ENCODE results near the gene OR4D11.
"Not testable (repeated sequence)": the region's sequence is repeated elsewhere in the genome, so short reads cannot be mapped to it uniquely, and the experiment has no call there.

OR4D11 gene

GRCh38 chr11:59503276-59503675 lies at the start of gene OR4D11:
Gene OR4D11, plus strand, starts transcription at chr11:59503576. Its CDS starts 0 bp downstream, at chr11:59503576.
- no peak for DNase-seq

GRCh38 chr11:59456661-59457060 lies 46.7 kb upstream of the OR4D11 start, which contains the start of gene OR4D6:
Gene OR4D6, plus strand, starts transcription at chr11:59456961. Its CDS starts 0 bp downstream, at chr11:59456961.
- DNase-seq = no peak

GRCh38 chr11:59459916-59460315 lies 43.5 kb upstream of the OR4D11 start:
- DNase-seq = no peak

GRCh38 chr11:59463190-59463641 lies 40.2 kb upstream of the OR4D11 start:
- no peak for DNase-seq

GRCh38 chr11:59473015-59473414 lies 30.4 kb upstream of the OR4D11 start, which contains the start of gene OR4D10:
Gene OR4D10, plus strand, starts transcription at chr11:59473315. Its CDS starts 4,115 bp downstream, at chr11:59477430.
- no peak for DNase-seq

GRCh38 chr11:59475176-59475575 lies 28.2 kb upstream of the OR4D11 start:
- no peak for DNase-seq

GRCh38 chr11:59479906-59480305 lies 23.5 kb upstream of the OR4D11 start:
- no peak for DNase-seq

- DNase-seq = no peak
These were observed 23.0 kb upstream of the OR4D11 start for GRCh38 chr11:59480359-59480758.

GRCh38 chr11:59501931-59502330 lies 1.4 kb upstream of the OR4D11 start:
- DNase-seq = no peak

GRCh38 chr11:59510941-59511589 lies 7.7 kb downstream of the OR4D11 start, which contains the start of gene OR4D9:
Gene OR4D9, plus strand, starts transcription at chr11:59511539. Its CDS starts 3,374 bp downstream, at chr11:59514913.
- DNase-seq = no peak

GRCh38 chr11:59511675-59512074 lies 8.3 kb downstream of the OR4D11 start:
- DNase-seq = no peak

GRCh38 chr11:59520139-59520538 lies 16.8 kb downstream of the OR4D11 start:
- not testable (repeated sequence) for DNase-seq

GRCh38 chr11:59520741-59521140 lies 17.4 kb downstream of the OR4D11 start:
- DNase-seq = no peak

GRCh38 chr11:59523541-59523940 lies 20.2 kb downstream of the OR4D11 start:
- peak; percentile 11 for DNase-seq

- peak; percentile 10 for DNase-seq
These were observed 25.3 kb downstream of the OR4D11 start for GRCh38 chr11:59528711-59529110.

- DNase-seq = no peak
These were observed 29.2 kb downstream of the OR4D11 start for GRCh38 chr11:59532620-59533019.

GRCh38 chr11:59534676-59535075 lies 31.3 kb downstream of the OR4D11 start:
- DNase-seq = peak; percentile 62

GRCh38 chr11:59542142-59542810 lies 38.9 kb downstream of the OR4D11 start:
- DNase-seq = peak; percentile 66

- DNase-seq = not testable (repeated sequence)
These were observed 40.3 kb downstream of the OR4D11 start for GRCh38 chr11:59543713-59544112.

GRCh38 chr11:59544869-59545178 lies 41.4 kb downstream of the OR4D11 start:
- no peak for DNase-seq

GRCh38 chr11:59545179-59546020 lies 42.0 kb downstream of the OR4D11 start:
- no peak for DNase-seq

- peak; percentile 1 for DNase-seq
These were observed 44.4 kb downstream of the OR4D11 start for GRCh38 chr11:59547605-59548308.

- DNase-seq = no peak
These were observed 44.9 kb downstream of the OR4D11 start for GRCh38 chr11:59548309-59548656.

All from NCI-H82 (cell line).